ENCODE results near the gene SULT1C3.
"Not testable (repeated sequence)": the region's sequence is repeated elsewhere in the genome, so short reads cannot be mapped to it uniquely, and the experiment has no call there.

SULT1C3 gene

GRCh38 chr2:108253106-108253505 is 13.3 kb downstream of the SULT1C3 start:
- no peak for DNase-seq

- DNase-seq = no peak
Observed at GRCh38 chr2:108257757-108258331, 18.1 kb downstream of the SULT1C3 start.

GRCh38 chr2:108260773-108261172 is 21.0 kb downstream of the SULT1C3 start:
- DNase-seq = no peak

- no peak for DNase-seq
Observed at GRCh38 chr2:108262036-108262435, 22.3 kb downstream of the SULT1C3 start.

- DNase-seq = no peak
Observed at GRCh38 chr2:108263401-108263800, 23.6 kb downstream of the SULT1C3 start.

- DNase-seq = no peak
Observed at GRCh38 chr2:108266218-108266617, 26.4 kb downstream of the SULT1C3 start.

GRCh38 chr2:108267101-108267500 is 27.3 kb downstream of the SULT1C3 start:
- no peak for DNase-seq

- no peak for DNase-seq
Observed at GRCh38 chr2:108268001-108268400, 28.2 kb downstream of the SULT1C3 start.

- DNase-seq = no peak
Observed at GRCh38 chr2:108270346-108270745, 30.6 kb downstream of the SULT1C3 start.

- DNase-seq = no peak
Observed at GRCh38 chr2:108270768-108271506, 31.2 kb downstream of the SULT1C3 start.

GRCh38 chr2:108271691-108272253 is 32.0 kb downstream of the SULT1C3 start:
- no peak for DNase-seq

- no peak for DNase-seq
Observed at GRCh38 chr2:108278631-108279030, 38.9 kb downstream of the SULT1C3 start.

- no peak for DNase-seq
Observed at GRCh38 chr2:108279468-108279867, 39.7 kb downstream of the SULT1C3 start.

- no peak for DNase-seq
Observed at GRCh38 chr2:108280466-108280865, 40.7 kb downstream of the SULT1C3 start.

- not testable (repeated sequence) for DNase-seq
Observed at GRCh38 chr2:108284566-108284965, 44.8 kb downstream of the SULT1C3 start.

GRCh38 chr2:108285616-108286015 is 45.8 kb downstream of the SULT1C3 start:
- no peak for DNase-seq

- DNase-seq = no peak
Observed at GRCh38 chr2:108287169-108287568, 47.4 kb downstream of the SULT1C3 start.

GRCh38 chr2:108288534-108289106 is 48.9 kb downstream of the SULT1C3 start, which contains the start of gene SULT1C2:
Gene SULT1C2 (plus strand): TSS chr2:108288895. CDS start chr2:108293668, 4,773 bp downstream.
- no peak for DNase-seq

GRCh38 chr2:108293850-108294249 is 54.1 kb downstream of the SULT1C3 start:
- DNase-seq = no peak

- DNase-seq = no peak
Observed at GRCh38 chr2:108297436-108298141, 57.8 kb downstream of the SULT1C3 start.

GRCh38 chr2:108301558-108301957 is 61.8 kb downstream of the SULT1C3 start:
- DNase-seq = no peak

- no peak for DNase-seq
Observed at GRCh38 chr2:108304975-108305374, 65.2 kb downstream of the SULT1C3 start.

- no peak for DNase-seq
Observed at GRCh38 chr2:108305901-108306300, 66.1 kb downstream of the SULT1C3 start.

Measured in NK-92 treated with Interleukin-12 subunit alpha and Interleukin-12 subunit beta, amount 100 ng/mL, for 24 hours (cell line).